ENCODE measurements around the gene RNF182. TPM values are rescaled to one million over a fixed set of nuclear protein-coding genes. Genes with fewer than 3 reads are reported as not detected.

Gene RNF182
- total and polyA plus RNA-seq, 9 of the 15 experiments (the other 6 are each of a cell fraction or from before 2014, with no cell fraction given): 12.8 to 22.8 (median 17.5) TPM

DNA sequence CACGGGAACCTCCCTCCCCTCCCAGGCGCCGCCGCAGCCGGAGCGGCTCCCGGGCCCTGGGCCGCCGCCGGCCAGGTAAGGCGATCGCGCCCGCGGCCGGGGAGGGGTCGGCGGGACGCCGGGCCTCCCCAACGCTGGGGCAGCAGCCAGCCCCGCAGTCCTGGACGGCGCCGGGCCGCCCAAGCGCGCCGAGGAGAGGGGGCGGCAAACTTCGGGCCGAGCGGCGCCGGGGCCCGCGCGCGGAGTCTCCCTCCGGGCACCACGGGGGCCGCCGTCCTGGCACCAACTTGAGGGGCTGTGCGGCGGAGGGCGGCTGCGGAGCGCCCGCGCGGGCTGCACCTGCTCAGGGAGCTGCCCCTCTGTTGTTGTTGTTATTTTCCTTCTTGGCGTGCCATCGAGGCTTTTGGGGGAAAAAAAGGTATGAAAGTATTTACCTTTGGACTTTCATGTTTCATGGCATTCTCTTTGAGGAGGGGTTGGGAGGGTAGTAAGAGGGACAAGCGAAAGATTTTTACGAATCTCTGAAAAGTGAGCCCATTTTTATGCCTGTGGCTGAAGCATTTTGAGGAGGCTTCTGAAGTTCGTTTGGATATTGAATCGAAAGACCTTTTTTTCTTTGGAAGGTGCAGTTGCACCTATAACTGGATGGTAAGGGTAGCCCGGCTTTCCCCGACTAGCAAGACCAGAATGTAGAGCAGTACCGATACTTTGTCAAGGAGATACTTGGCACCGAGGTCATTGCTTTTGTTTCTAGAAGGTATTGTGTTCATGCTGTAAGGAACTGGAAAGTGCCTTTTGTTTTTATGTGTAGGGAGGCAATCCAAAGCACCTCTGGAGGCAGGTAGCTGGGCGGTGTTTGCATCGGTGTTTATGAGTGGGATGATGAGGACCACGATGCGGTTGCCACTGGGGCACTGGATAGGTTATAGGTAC is at the start of gene RNF182 (continued):
- TF ChIP-seq, protein P1, sequence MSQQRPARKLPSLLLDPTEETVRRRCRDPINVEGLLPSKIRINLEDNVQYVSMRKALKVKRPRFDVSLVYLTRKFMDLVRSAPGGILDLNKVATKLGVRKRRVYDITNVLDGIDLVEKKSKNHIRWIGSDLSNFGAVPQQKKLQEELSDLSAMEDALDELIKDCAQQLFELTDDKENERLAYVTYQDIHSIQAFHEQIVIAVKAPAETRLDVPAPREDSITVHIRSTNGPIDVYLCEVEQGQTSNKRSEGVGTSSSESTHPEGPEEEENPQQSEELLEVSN (IDR thresholded peaks at IDR 0.05; ENCODE audit: borderline replicate concordance in 1 of 2, extremely low read depth in 1 of 2, insufficient read depth in 1 of 2, insufficient read length in 1 of 2, low read depth in 1 of 2, low read length in 1 of 2, poor library complexity in 1 of 2, severe bottlenecking in 1 of 2): peak; percentile 17 to 67
- TF ChIP-seq ZNF431 (CRISPR knock-in tag; IDR thresholded peaks at IDR 0.05) (0 out of 2 replicates have a peak, but pooled peaks have one; percentile 16), STAG1 (CRISPR knock-in tag; IDR thresholded peaks at IDR 0.05; ENCODE audit: borderline replicate concordance) (no peak), RBM25 (IDR thresholded peaks at IDR 0.05; ENCODE audit: low read depth, low read length, severe bottlenecking) (peak; percentile 37), RBFOX2 (IDR thresholded peaks at IDR 0.05; ENCODE audit: low read depth, low read length) (peak; percentile 55), SP1 (CRISPR knock-in tag; IDR thresholded peaks at IDR 0.05) (0 out of 2 replicates have a peak, but pooled peaks have one; percentile 7), SIN3A (IDR thresholded peaks at IDR 0.05; ENCODE audit: borderline replicate concordance in 2 of 2, control insufficient read depth in 1 of 2, low read depth in 2 of 2, low read length in 2 of 2) (peak in 1 of 2 experiments; percentile 18; a peak in 1 of 4 replicates), TAF1 (IDR thresholded peaks at IDR 0.05; ENCODE audit: control insufficient read depth, extremely low read depth, insufficient read depth, low read length, severe bottlenecking) (peak; percentile 37), ETS2 (tag; IDR thresholded peaks at IDR 0.05; ENCODE audit: borderline replicate concordance, poor library complexity, severe bottlenecking) (no peak), CCNT2 (IDR thresholded peaks at IDR 0.05; ENCODE audit: borderline replicate concordance, extremely low read depth, insufficient read length, low read depth, low read length) (peak; percentile 65), ZNF57 (CRISPR knock-in tag; IDR thresholded peaks at IDR 0.05) (no peak), PRPF4 (IDR thresholded peaks at IDR 0.05; ENCODE audit: insufficient read depth, low read depth, low read length, poor library complexity, severe bottlenecking) (no peak), EGR1 (conservative IDR thresholded peaks at IDR 0.05) (0 out of 2 replicates have a peak, but pooled peaks have one; percentile 14), RCOR1 (IDR thresholded peaks at IDR 0.05; ENCODE audit: borderline replicate concordance in 1 of 2, low read depth in 2 of 2, low read length in 2 of 2) (0 out of 4 replicates have a peak, but pooled peaks of 1 of the 2 experiments have one; percentile 14)
- TF ChIP-seq, protein P2, sequence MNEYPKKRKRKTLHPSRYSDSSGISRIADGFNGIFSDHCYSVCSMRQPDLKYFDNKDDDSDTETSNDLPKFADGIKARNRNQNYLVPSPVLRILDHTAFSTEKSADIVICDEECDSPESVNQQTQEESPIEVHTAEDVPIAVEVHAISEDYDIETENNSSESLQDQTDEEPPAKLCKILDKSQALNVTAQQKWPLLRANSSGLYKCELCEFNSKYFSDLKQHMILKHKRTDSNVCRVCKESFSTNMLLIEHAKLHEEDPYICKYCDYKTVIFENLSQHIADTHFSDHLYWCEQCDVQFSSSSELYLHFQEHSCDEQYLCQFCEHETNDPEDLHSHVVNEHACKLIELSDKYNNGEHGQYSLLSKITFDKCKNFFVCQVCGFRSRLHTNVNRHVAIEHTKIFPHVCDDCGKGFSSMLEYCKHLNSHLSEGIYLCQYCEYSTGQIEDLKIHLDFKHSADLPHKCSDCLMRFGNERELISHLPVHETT (CRISPR knock-in tag; conservative IDR thresholded peaks at IDR 0.05 in 1 of 2, IDR thresholded peaks at IDR 0.05 in 1 of 2): 0 out of 4 replicates have a peak, but pooled peaks of 1 of the 2 experiments have one; percentile 17
- TF ChIP-seq, protein P3, sequence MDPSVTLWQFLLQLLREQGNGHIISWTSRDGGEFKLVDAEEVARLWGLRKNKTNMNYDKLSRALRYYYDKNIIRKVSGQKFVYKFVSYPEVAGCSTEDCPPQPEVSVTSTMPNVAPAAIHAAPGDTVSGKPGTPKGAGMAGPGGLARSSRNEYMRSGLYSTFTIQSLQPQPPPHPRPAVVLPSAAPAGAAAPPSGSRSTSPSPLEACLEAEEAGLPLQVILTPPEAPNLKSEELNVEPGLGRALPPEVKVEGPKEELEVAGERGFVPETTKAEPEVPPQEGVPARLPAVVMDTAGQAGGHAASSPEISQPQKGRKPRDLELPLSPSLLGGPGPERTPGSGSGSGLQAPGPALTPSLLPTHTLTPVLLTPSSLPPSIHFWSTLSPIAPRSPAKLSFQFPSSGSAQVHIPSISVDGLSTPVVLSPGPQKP (CRISPR knock-in tag; IDR thresholded peaks at IDR 0.05): no peak
- TF ChIP-seq, protein P4, sequence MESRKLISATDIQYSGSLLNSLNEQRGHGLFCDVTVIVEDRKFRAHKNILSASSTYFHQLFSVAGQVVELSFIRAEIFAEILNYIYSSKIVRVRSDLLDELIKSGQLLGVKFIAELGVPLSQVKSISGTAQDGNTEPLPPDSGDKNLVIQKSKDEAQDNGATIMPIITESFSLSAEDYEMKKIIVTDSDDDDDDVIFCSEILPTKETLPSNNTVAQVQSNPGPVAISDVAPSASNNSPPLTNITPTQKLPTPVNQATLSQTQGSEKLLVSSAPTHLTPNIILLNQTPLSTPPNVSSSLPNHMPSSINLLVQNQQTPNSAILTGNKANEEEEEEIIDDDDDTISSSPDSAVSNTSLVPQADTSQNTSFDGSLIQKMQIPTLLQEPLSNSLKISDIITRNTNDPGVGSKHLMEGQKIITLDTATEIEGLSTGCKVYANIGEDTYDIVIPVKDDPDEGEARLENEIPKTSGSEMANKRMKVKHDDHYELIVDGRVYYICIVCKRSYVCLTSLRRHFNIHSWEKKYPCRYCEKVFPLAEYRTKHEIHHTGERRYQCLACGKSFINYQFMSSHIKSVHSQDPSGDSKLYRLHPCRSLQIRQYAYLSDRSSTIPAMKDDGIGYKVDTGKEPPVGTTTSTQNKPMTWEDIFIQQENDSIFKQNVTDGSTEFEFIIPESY (CRISPR knock-in tag; IDR thresholded peaks at IDR 0.05): 0 out of 2 replicates have a peak, but pooled peaks have one; percentile 10
